Endothelial cell (in vitro differentiated cells): ENCODE data around the gene PDE6B. TPM values are rescaled to one million over a fixed set of nuclear protein-coding genes. Genes with fewer than 3 reads are reported as not detected.

Source experiments
- DNase-seq: peaks from one replicate; pipeline ENCODE4 v3.0.0; 2021; ENCODE audit warnings: low spot score
- H3K27ac Mint-ChIP-seq: one replicate; pipeline ENCODE4 v1.8.0; 2021; ENCODE audit warnings: mixed read lengths, inconsistent platforms; ENCODE audit not compliant: unreplicated experiment
- H3K27me3 Mint-ChIP-seq: one replicate; pipeline ENCODE4 v1.8.0; 2021; ENCODE audit warnings: mild to moderate bottlenecking, moderate library complexity, mixed read lengths, inconsistent platforms; ENCODE audit not compliant: unreplicated experiment
- H3K36me3 Mint-ChIP-seq: one replicate; pipeline ENCODE4 v1.8.0; 2021; ENCODE audit warnings: mild to moderate bottlenecking, low read depth, mixed read lengths, inconsistent platforms; ENCODE audit not compliant: unreplicated experiment
- H3K4me1 Mint-ChIP-seq: one replicate; pipeline ENCODE4 v1.8.0; 2021; ENCODE audit warnings: mild to moderate bottlenecking, mixed read lengths, inconsistent platforms; ENCODE audit not compliant: unreplicated experiment
- H3K4me3 Mint-ChIP-seq: one replicate; pipeline ENCODE4 v1.8.0; 2021; ENCODE audit warnings: mild to moderate bottlenecking, mixed read lengths, inconsistent platforms; ENCODE audit not compliant: unreplicated experiment
- H3K9me3 Mint-ChIP-seq: one replicate; pipeline ENCODE4 v1.8.0; 2021; ENCODE audit warnings: mixed read lengths, inconsistent platforms; ENCODE audit not compliant: unreplicated experiment
- CTCF ChIP-seq: fragments of 200-600 bp; sonication (generic); IDR thresholded peaks from one replicate; pipeline ENCODE4 v1.5.0; 2021; ENCODE audit warnings: antibody characterized with exemption; ENCODE audit not compliant: unreplicated experiment
- total RNA-seq: library from RNA; stranded (reverse); fragmentation: NEBNext Ultra II Directional; extraction: Animal tissue kit (Norgen Biotek cat#: 25700); gene quantifications from one replicate; pipeline ENCODE4 v1.2.1, GENCODE V29; 2021; ENCODE audit not compliant: unreplicated experiment

Gene PDE6B
- total RNA-seq, 1 donor from 2014 or later: 5.1 TPM

GRCh38 chr4:592825-593520 is 32.4 kb upstream of the PDE6B start:
- Mint-ChIP-seq H3K36me3 (no peaks in the 10 kb centered on the region), H3K9me3 (no peaks in the 10 kb centered on the region), H3K4me3 (no peak overlapping the region), H3K4me1 (no peaks in the 10 kb centered on the region), H3K27ac (no peak overlapping the region), H3K27me3 (peaks cover 2% of the 10 kb centered on the region)
- no peak for DNase-seq
- TF ChIP-seq CTCF: no peak

DNA sequence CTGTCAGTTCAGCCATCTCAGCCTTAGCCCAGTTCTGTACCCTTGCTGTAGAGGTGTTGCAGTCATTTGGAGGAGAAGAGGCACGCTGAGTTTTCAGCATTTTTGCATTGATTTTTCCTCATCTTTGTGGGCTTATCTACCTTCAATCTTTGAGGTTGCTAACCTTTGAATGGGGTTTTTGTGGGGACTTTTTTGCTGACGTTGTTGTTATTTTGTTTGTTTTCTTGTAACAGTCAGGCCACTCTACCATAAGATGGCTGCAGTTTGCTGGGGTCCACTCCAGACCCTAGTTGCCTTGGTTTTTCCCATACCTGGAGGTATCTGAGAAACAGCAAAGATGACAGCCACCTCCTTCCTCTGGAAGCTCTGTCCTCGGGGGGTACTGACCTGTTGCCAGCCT is 26.4 kb upstream of the PDE6B start:
- Mint-ChIP-seq H3K9me3 (no peaks in the 10 kb centered on the region), H3K27me3 (peaks cover 2% of the 10 kb centered on the region)

GRCh38 chr4:600166-600565 is 25.2 kb upstream of the PDE6B start:
- DNase-seq: no peak

More for the DNA sequence above, 26.4 kb upstream of the PDE6B start:
- DNase-seq: no peak
- Mint-ChIP-seq H3K27ac (no peak overlapping the region), H3K4me3 (no peak overlapping the region), H3K4me1 (no peaks in the 10 kb centered on the region), H3K36me3 (no peaks in the 10 kb centered on the region)
- no peak for TF ChIP-seq CTCF

DNA sequence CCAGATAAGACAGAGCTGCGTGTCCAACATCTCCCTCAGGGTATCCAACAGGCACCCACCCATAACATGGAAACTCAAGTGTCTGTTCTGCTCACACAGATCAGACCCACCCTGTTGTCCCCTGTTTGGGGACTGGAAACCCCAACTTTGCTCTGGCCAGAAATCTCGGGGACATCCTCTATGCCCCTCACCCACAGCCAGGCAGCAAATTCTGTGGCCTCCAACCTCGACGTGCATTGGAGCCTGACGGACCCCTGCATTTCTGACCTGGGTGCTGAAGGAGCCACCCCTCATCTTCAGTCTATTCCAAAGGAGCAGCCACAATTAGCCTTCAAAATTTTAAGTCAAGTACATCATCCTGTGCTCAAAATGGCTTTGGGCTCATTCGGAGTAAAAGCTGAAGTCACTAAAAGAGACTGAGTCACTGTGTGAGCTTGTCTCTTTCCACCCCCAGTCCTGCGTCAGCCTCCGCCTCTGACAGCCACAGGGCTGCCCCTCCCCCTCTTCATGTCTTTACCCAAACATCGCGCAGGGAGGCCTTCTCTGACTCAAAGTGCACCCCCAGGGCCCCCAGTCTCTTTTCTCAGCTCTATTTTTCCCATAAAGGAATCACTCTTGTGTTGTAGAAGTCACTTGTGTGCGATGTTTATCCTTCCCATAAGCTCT is 24.4 kb upstream of the PDE6B start:
- H3K36me3 Mint-ChIP-seq: no peaks in the 10 kb centered on the region
- H3K9me3 Mint-ChIP-seq: no peaks in the 10 kb centered on the region
- no peak for DNase-seq
- H3K4me3 Mint-ChIP-seq: no peak overlapping the region
- peaks cover 2% of the 10 kb centered on the region for H3K27me3 Mint-ChIP-seq
- no peak overlapping the region for H3K27ac Mint-ChIP-seq
- no peak for TF ChIP-seq CTCF
- no peaks in the 10 kb centered on the region for H3K4me1 Mint-ChIP-seq

More at GRCh38 chr4:600166-600565, 25.2 kb upstream of the PDE6B start:
- H3K4me1 Mint-ChIP-seq: no peaks in the 10 kb centered on the region
- H3K27me3 Mint-ChIP-seq: peaks cover 2% of the 10 kb centered on the region
- no peaks in the 10 kb centered on the region for H3K9me3 Mint-ChIP-seq
- no peak overlapping the region for H3K4me3 Mint-ChIP-seq
- no peak for TF ChIP-seq CTCF
- no peak overlapping the region for H3K27ac Mint-ChIP-seq
- H3K36me3 Mint-ChIP-seq: no peaks in the 10 kb centered on the region
